ENCODE results near the gene MIER2.

DNA sequence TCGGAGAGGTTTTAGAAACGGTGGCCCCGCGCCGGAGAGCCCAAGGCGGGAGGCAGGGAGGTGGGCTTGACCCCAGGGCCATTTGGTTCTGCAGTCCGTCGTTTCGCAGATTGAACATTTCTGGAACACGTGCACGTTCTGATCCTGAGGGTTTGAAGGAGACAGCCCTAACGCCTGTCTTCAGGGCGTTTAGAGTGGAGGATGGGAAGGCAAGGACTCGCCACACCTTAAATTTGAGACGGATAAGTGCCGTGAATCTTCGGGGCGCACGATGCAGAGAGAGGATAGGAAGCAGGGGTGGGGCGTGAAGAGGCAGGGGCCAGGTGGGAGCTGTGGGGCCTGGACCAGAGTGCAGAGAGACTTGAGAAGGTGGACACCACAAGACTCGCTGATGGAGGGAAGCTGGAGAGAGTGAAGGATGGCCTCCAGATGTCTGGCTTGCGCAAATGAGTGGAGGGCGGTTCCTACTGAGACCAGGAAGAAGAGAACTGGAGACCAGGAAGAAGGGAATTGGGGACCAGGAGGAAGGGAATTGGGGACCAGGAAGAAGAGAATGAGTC, 804 bp upstream of the MIER2 start:
- TF ChIP-seq POLR2A (IDR thresholded peaks at IDR 0.05), result no peak
- TF ChIP-seq, protein P1, sequence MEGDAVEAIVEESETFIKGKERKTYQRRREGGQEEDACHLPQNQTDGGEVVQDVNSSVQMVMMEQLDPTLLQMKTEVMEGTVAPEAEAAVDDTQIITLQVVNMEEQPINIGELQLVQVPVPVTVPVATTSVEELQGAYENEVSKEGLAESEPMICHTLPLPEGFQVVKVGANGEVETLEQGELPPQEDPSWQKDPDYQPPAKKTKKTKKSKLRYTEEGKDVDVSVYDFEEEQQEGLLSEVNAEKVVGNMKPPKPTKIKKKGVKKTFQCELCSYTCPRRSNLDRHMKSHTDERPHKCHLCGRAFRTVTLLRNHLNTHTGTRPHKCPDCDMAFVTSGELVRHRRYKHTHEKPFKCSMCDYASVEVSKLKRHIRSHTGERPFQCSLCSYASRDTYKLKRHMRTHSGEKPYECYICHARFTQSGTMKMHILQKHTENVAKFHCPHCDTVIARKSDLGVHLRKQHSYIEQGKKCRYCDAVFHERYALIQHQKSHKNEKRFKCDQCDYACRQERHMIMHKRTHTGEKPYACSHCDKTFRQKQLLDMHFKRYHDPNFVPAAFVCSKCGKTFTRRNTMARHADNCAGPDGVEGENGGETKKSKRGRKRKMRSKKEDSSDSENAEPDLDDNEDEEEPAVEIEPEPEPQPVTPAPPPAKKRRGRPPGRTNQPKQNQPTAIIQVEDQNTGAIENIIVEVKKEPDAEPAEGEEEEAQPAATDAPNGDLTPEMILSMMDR (IDR thresholded peaks at IDR 0.05), result no peak
- no peak for TF ChIP-seq POLR2AphosphoS5 (IDR thresholded peaks at IDR 0.05; ENCODE audit: insufficient read depth in 1 of 2, low read depth in 1 of 2)

All from vagina (tissue), 2 donors.